ENCODE data around the gene KRT76. TPM values are rescaled to one million over a fixed set of nuclear protein-coding genes. Genes with fewer than 3 reads are reported as not detected.

KRT76 gene
- total RNA-seq, 2 experiments from 2014 or later = not detected

GRCh38 chr12:52815676-52816588, 38.8 kb upstream of the KRT76 start:
- peaks cover 8% of the 10 kb centered on the region for H3K4me1 Mint-ChIP-seq
- no peaks in the 10 kb centered on the region for H3K9me3 Mint-ChIP-seq
- H3K27ac Mint-ChIP-seq = no peak overlapping the region
- H3K27me3 Mint-ChIP-seq = no peaks in the 10 kb centered on the region
- no peaks in the 10 kb centered on the region for H3K36me3 Mint-ChIP-seq
- DNase-seq = no peak
- no peak overlapping the region for H3K4me3 Mint-ChIP-seq

DNA sequence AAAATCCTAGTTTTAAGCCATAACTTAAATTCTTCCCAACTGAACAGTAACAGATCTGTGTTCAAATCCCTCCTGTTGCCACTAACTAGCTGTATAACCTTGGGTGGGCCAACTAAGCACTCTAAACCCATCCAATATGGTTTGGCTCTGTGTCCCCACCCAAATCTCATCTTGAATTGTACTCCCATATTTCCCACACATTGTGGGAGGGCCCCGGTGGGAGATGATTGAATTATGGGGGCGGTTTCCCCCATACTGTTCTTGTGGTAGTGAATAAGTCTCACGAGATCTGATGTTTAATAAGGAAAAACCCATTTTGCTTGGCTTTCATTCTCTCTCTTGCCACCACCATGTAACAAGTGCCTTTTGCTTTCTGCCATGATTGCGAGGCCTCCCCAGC, 38.0 kb upstream of the KRT76 start:
- Mint-ChIP-seq H3K27me3 (no peaks in the 10 kb centered on the region), H3K27ac (no peak overlapping the region), H3K9me3 (no peaks in the 10 kb centered on the region), H3K4me1 (peaks cover 8% of the 10 kb centered on the region), H3K36me3 (no peaks in the 10 kb centered on the region), H3K4me3 (no peak overlapping the region)
- DNase-seq = no peak

GRCh38 chr12:52814710-52815155, 37.6 kb upstream of the KRT76 start:
- Mint-ChIP-seq H3K27ac (no peak overlapping the region), H3K9me3 (no peaks in the 10 kb centered on the region), H3K36me3 (no peaks in the 10 kb centered on the region), H3K4me1 (peaks cover 8% of the 10 kb centered on the region), H3K4me3 (no peak overlapping the region), H3K27me3 (no peaks in the 10 kb centered on the region)
- no peak for DNase-seq

DNA sequence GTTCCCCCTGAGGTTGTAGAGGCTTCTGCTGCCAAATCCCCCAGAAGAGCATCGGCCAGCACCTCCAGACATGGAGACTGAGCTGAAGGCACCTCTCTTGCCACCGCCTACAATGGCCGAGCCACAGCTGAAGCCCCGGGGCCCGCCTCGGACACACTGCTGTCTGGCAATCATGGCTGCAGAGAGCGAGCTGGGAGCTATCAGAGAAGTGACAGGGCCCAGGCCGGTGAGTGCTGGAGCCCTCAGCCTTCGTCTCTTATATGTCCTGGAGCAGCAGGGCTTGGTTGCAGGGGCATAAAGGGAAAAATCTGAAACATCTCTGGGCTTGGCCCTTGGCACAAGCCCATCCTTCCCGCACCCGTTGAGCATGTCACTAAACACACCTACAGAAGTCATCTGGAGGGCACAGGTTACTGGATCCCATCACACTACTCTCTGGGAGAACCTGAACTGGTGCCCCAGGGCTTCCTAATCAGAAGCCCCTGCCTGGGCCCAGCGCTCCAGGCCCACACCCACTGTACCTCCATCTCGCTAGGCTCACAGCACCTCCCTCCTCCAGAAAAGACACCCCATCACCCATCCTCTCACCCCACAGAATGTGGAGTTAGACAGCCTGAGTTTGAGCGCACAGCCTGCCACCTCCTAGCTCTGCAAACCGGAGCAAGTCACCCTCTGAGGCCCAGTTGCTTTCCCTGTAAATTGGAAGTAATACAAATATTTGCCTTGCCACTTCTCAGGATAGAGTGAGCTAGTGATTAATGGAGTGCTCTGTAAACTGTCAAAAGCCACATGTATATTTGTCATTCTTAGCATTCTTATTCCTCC, 37.0 kb upstream of the KRT76 start, which contains the start of gene KRT4:
TSS of gene KRT4 (minus strand) at position 232 of the 825 bp plus-strand sequence. CDS start at position 174, 58 bp downstream.
- no peak within 1 kb of the TSS for H3K4me3 Mint-ChIP-seq
- H3K27me3 Mint-ChIP-seq = no peaks in the 10 kb centered on the region
- no peak for DNase-seq
- no peak within 1 kb of the TSS for H3K27ac Mint-ChIP-seq
- no peaks in the 10 kb centered on the region for H3K36me3 Mint-ChIP-seq
- no peaks in the 10 kb centered on the region for H3K9me3 Mint-ChIP-seq
- H3K4me1 Mint-ChIP-seq = peaks cover 8% of the 10 kb centered on the region

GRCh38 chr12:52813203-52813819, 36.2 kb upstream of the KRT76 start:
- Mint-ChIP-seq H3K4me3 (no peak overlapping the region), H3K4me1 (peaks cover 8% of the 10 kb centered on the region), H3K9me3 (no peaks in the 10 kb centered on the region), H3K27ac (no peak overlapping the region), H3K27me3 (no peaks in the 10 kb centered on the region), H3K36me3 (no peaks in the 10 kb centered on the region)
- DNase-seq = no peak

DNA sequence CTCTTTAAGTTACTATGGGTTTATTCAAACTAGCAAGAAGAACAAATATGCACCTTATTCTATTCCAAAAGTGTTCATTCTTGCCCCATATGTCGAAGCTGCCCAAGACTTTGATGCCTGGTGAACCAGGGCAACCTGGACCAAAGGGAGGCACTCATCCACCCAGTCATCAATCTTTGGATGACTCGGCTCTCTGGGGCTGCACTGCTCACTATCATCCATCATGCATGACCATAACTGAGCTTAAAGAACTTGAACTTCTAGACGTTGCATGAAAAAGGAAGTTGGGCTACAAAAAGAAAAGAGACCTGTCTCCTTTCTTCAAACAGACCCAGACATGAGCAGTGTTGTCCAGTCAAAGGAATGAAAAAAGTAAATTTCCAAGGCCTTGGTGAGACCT, 35.6 kb upstream of the KRT76 start:
- Mint-ChIP-seq H3K9me3 (no peaks in the 10 kb centered on the region), H3K4me1 (peaks cover 4% of the 10 kb centered on the region), H3K4me3 (no peak overlapping the region), H3K27ac (no peak overlapping the region), H3K27me3 (no peaks in the 10 kb centered on the region), H3K36me3 (no peaks in the 10 kb centered on the region)
- DNase-seq = no peak

- Mint-ChIP-seq H3K36me3 (no peaks in the 10 kb centered on the region), H3K9me3 (no peaks in the 10 kb centered on the region), H3K27ac (no peak overlapping the region), H3K27me3 (no peaks in the 10 kb centered on the region), H3K4me3 (no peak overlapping the region), H3K4me1 (no peaks in the 10 kb centered on the region)
- DNase-seq = no peak
Measured at GRCh38 chr12:52812073-52812400, 34.9 kb upstream of the KRT76 start.

DNA sequence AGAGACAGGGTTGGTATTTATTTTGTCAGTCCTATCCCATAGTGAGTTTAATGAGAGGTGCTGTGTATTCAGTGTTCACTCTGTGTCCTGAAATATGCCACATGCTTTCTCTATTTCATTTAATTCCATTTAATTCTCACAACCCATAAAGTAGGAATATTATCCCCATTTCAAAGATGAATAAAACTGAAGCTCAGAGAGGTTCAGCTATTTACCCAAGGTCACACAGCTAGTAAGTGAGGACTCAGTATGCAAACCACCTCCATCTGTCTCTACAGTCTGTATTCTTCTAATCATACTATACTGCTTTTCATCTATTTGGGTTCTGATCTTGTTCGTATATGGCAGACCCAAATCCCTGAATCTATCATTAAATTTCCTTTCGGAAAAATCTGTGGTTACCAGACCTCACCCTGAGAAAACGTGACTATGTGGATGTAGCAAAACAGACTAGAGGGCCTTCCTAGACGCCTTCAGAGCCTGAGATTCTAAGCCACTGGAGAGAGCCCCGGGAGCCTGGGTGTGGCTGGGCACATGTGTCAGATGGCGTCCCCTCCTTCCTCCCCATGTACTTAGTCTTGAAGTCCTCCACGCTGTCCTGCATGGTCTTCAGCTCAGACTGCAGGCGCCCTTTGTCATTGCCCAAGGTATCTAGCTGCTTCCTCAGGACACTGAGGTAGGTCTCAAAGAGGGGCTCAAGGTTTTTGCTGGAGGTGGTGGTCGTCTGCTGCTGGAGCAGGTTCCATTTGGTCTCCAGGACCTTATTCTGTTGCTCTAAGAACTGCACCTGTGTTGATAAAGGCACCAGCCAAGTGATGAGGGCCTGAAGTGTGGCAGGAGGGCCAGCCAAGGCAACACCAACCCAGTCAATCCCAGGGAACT, 34.3 kb upstream of the KRT76 start:
- no peaks in the 10 kb centered on the region for H3K4me1 Mint-ChIP-seq
- H3K27me3 Mint-ChIP-seq = no peaks in the 10 kb centered on the region
- H3K36me3 Mint-ChIP-seq = no peaks in the 10 kb centered on the region
- no peaks in the 10 kb centered on the region for H3K9me3 Mint-ChIP-seq
- no peak for DNase-seq
- no peak overlapping the region for H3K4me3 Mint-ChIP-seq
- H3K27ac Mint-ChIP-seq = no peak overlapping the region

- Mint-ChIP-seq H3K4me1 (no peaks in the 10 kb centered on the region), H3K9me3 (no peaks in the 10 kb centered on the region), H3K27me3 (no peaks in the 10 kb centered on the region), H3K36me3 (no peaks in the 10 kb centered on the region), H3K27ac (no peak overlapping the region), H3K4me3 (no peak overlapping the region)
- DNase-seq = no peak
Measured at GRCh38 chr12:52810554-52810953, 33.4 kb upstream of the KRT76 start.

DNA sequence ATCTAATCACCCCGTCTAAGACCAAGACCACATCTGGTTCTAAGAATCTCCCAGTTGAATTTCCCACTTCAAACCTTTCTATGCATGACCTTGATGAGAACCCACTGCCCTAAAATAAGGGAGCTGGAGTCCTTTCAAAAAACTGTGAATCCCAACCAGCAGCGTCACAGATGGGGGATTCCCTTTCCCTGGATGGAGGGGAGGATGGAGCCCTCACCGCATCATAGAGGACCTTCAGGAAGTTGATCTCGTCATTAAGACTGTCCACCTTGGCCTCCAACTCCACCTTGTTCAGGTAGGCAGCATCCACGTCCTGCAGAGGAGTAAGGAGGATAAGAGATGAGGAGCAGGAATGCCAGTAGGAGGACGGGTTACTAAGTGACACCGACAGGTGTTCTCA, 32.0 kb upstream of the KRT76 start:
- Mint-ChIP-seq H3K4me3 (no peak overlapping the region), H3K4me1 (peaks cover 2% of the 10 kb centered on the region), H3K27me3 (no peaks in the 10 kb centered on the region), H3K9me3 (no peaks in the 10 kb centered on the region), H3K27ac (no peak overlapping the region), H3K36me3 (no peaks in the 10 kb centered on the region)
- no peak for DNase-seq

DNA sequence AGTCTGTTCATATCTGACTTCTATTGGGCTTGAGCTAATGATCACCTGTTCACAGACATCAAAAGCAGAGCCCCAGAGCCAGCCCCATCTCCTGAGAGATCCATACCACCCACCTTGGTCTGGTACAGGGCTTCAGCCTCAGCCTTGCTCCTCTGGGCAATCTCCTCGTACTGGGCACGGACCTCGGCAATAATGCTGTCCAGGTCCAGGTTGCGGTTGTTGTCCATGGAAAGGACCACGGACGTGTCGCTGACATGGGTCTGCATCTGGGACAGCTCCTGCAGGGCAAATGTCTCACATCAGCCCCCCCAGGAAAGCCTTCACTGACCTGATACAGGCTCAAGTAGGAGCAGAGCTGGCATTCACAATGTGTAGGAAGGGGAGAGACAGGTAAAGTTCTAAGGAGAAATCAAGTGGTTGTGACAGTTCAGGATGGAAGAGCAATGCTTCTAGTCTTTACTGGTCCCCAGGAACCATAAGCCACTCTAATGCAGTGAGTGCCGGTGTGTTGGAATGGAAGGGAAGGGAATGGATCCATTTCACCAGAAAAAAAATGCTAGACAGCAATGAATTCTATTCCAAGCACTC, 31.5 kb upstream of the KRT76 start:
- H3K4me3 Mint-ChIP-seq = no peak overlapping the region
- no peak for DNase-seq
- H3K27ac Mint-ChIP-seq = no peak overlapping the region
- no peaks in the 10 kb centered on the region for H3K27me3 Mint-ChIP-seq
- H3K4me1 Mint-ChIP-seq = peaks cover 2% of the 10 kb centered on the region
- no peaks in the 10 kb centered on the region for H3K9me3 Mint-ChIP-seq
- no peaks in the 10 kb centered on the region for H3K36me3 Mint-ChIP-seq

GRCh38 chr12:52807544-52808470, 30.7 kb upstream of the KRT76 start:
- H3K9me3 Mint-ChIP-seq = no peaks in the 10 kb centered on the region
- no peaks in the 10 kb centered on the region for H3K27me3 Mint-ChIP-seq
- H3K27ac Mint-ChIP-seq = no peak overlapping the region
- DNase-seq = no peak
- no peak overlapping the region for H3K4me3 Mint-ChIP-seq
- peaks cover 2% of the 10 kb centered on the region for H3K4me1 Mint-ChIP-seq
- no peaks in the 10 kb centered on the region for H3K36me3 Mint-ChIP-seq

DNA sequence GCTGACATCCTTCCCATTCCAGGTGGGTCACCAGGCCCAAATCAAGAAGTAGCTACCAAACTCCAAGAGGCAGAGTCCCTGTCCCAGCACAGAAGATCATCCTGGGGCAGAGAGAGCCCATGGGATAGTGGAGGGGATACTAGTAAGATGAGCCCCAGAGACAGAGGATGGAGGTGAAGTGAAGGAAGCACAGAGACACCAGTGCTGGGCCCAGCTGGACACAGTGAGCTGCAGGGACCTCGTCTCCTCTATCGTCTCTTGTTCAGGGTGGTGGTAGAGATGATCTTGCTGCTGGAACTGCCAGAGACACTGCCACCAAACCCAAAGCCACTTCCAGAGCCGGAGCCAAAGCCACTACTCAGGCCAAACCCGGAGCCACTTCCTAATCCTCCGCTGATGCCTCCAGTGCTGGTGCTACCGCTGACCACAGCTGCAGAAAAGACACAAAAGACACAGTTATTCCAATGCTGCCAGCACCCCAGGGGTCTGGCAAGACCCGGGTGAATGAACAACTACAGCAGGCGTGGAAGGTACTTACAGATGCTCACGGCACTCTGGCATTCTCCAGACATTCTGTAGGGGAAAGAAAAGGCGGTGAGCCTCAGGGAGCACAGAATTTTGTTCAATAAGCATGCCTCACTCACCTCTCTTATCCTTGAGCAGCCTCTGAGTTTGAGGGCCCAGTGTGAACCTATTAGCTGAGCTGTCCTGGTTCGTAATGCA, 29.8 kb upstream of the KRT76 start:
- Mint-ChIP-seq H3K36me3 (no peaks in the 10 kb centered on the region), H3K4me1 (peaks cover 2% of the 10 kb centered on the region), H3K4me3 (no peak overlapping the region), H3K27me3 (no peaks in the 10 kb centered on the region), H3K9me3 (no peaks in the 10 kb centered on the region), H3K27ac (no peak overlapping the region)
- DNase-seq = no peak

Measured in activated naive CD8-positive, alpha-beta T cell treated with anti-CD3 and anti-CD28 coated beads for 36 hours (primary cell).